ENCODE data around the gene COX15.

COX15 gene

GRCh38 chr10:99766302-99766681, 34.4 kb upstream of the COX15 start:
- H3K79me2 ChIP-seq (ENCODE audit: insufficient read depth, low read depth): no peaks in the 10 kb centered on the region
- H3K9ac ChIP-seq: no peak overlapping the region
- no peak overlapping the region for H2AFZ ChIP-seq (ENCODE audit: low read depth)
- TF ChIP-seq CTCF (conservative IDR thresholded peaks at IDR 0.05; ENCODE audit: low read depth, low read length): no peak
- H3K4me1 ChIP-seq (ENCODE audit: low read depth, poor library complexity, severe bottlenecking): no peaks in the 10 kb centered on the region
- H3K27me3 ChIP-seq (ENCODE audit: insufficient read depth, low read depth): no peaks in the 10 kb centered on the region
- H3K27ac ChIP-seq: no peak overlapping the region
- H3K36me3 ChIP-seq (ENCODE audit: insufficient read depth): no peaks in the 10 kb centered on the region
- H3K4me3 ChIP-seq (IDR thresholded peaks at IDR 0.05; ENCODE audit: insufficient read depth, low read depth, low read length): no peak overlapping the region
- no peak overlapping the region for H3K4me2 ChIP-seq
- H4K20me1 ChIP-seq (ENCODE audit: insufficient read depth): no peaks in the 10 kb centered on the region

DNA sequence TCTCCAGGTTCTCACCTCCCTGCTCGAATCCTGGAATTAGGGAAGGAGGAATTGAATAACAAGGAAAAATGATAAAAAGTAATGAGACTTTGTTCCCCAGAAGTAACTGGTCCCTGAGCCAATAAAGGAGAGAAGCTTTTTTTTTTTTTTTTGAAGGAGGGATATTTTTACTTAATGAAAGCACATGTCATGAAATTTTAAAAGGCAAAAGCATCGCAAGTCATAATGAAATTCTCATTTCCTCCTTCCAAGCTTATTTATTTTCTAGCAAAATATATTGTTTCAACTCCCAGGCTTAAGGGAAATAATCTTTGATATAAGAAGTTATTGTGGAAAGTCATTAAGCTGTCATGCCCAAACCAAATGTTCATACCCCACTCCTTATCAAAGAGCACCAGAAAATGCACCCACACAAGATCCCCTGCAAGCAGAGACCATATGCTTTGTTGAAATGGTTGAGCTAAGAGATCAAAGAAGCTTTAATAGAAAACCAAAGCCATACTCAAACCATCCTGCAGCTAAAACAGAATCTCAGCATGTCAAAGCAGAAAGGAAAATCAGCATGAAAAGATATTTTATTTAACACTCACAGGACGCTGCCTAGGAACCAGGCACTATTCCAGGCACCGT, 33.9 kb upstream of the COX15 start:
- Histone ChIP-seq H4K20me1 (ENCODE audit: insufficient read depth) (no peaks in the 10 kb centered on the region), H3K27me3 (ENCODE audit: insufficient read depth, low read depth) (no peaks in the 10 kb centered on the region), H2AFZ (ENCODE audit: low read depth) (no peak overlapping the region), H3K27ac (no peak overlapping the region), H3K4me1 (ENCODE audit: low read depth, poor library complexity, severe bottlenecking) (no peaks in the 10 kb centered on the region), H3K4me2 (no peak overlapping the region), H3K9ac (no peak overlapping the region), H3K36me3 (ENCODE audit: insufficient read depth) (no peaks in the 10 kb centered on the region), H3K4me3 (IDR thresholded peaks at IDR 0.05; ENCODE audit: insufficient read depth, low read depth, low read length) (no peak overlapping the region), H3K79me2 (ENCODE audit: insufficient read depth, low read depth) (no peaks in the 10 kb centered on the region)
- no peak for TF ChIP-seq CTCF (conservative IDR thresholded peaks at IDR 0.05; ENCODE audit: low read depth, low read length)

- no peaks in the 10 kb centered on the region for H3K27me3 ChIP-seq (ENCODE audit: insufficient read depth, low read depth)
- no peaks in the 10 kb centered on the region for H3K36me3 ChIP-seq (ENCODE audit: insufficient read depth)
- H3K9ac ChIP-seq: no peak overlapping the region
- no peaks in the 10 kb centered on the region for H3K79me2 ChIP-seq (ENCODE audit: insufficient read depth, low read depth)
- H3K4me2 ChIP-seq: no peak overlapping the region
- no peak overlapping the region for H2AFZ ChIP-seq (ENCODE audit: low read depth)
- no peak overlapping the region for H3K27ac ChIP-seq
- H4K20me1 ChIP-seq (ENCODE audit: insufficient read depth): no peaks in the 10 kb centered on the region
- no peak overlapping the region for H3K4me3 ChIP-seq (IDR thresholded peaks at IDR 0.05; ENCODE audit: insufficient read depth, low read depth, low read length)
- H3K4me1 ChIP-seq (ENCODE audit: low read depth, poor library complexity, severe bottlenecking): no peaks in the 10 kb centered on the region
- TF ChIP-seq CTCF (conservative IDR thresholded peaks at IDR 0.05; ENCODE audit: low read depth, low read length): no peak
Measured at GRCh38 chr10:99761365-99761764, 29.4 kb upstream of the COX15 start.

GRCh38 chr10:99760321-99760720, 28.4 kb upstream of the COX15 start:
- no peaks in the 10 kb centered on the region for H3K36me3 ChIP-seq (ENCODE audit: insufficient read depth)
- H2AFZ ChIP-seq (ENCODE audit: low read depth): no peak overlapping the region
- H3K4me2 ChIP-seq: no peak overlapping the region
- no peak overlapping the region for H3K4me3 ChIP-seq (IDR thresholded peaks at IDR 0.05; ENCODE audit: insufficient read depth, low read depth, low read length)
- no peak overlapping the region for H3K9ac ChIP-seq
- H3K27me3 ChIP-seq (ENCODE audit: insufficient read depth, low read depth): no peaks in the 10 kb centered on the region
- no peak overlapping the region for H3K27ac ChIP-seq
- no peaks in the 10 kb centered on the region for H3K4me1 ChIP-seq (ENCODE audit: low read depth, poor library complexity, severe bottlenecking)
- no peaks in the 10 kb centered on the region for H4K20me1 ChIP-seq (ENCODE audit: insufficient read depth)
- no peak for TF ChIP-seq CTCF (conservative IDR thresholded peaks at IDR 0.05; ENCODE audit: low read depth, low read length)
- no peaks in the 10 kb centered on the region for H3K79me2 ChIP-seq (ENCODE audit: insufficient read depth, low read depth)
